ENCODE data around the gene ERBIN. TPM values are rescaled to one million over a fixed set of nuclear protein-coding genes. Genes with fewer than 3 reads are reported as not detected.

ERBIN gene
- total and polyA plus RNA-seq, 2 donors (not counting 1 experiment from before 2014, with no cell fraction given), result 69.1 to 127 TPM

DNA sequence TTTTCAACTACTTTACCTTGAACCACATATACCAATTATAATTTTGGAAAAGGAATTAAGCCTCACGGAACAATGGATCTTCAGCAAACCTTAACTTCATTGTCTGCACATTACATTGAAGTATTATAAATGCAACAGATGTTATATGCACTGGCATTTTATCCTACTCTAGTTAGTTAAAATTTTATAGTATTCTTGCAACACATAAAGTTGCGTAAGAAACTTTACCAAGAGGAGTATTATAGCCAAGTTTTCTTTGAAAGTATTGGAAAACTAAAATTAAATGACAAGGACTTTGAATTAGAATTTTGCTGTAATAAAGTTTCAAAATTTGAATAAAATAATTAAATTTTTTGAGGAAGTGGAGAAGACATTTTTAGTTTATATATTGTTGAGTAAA, 154.3 kb downstream of the ERBIN start:
- Histone ChIP-seq H3K9me3 (ENCODE audit: control insufficient read depth, insufficient read depth, low read depth, low read length) (no peaks in the 10 kb centered on the region), H3K27ac (ENCODE audit: insufficient read depth, low read length) (no peak overlapping the region), H3K79me2 (ENCODE audit: control insufficient read depth, insufficient read depth, low read length) (no peaks in the 10 kb centered on the region), H3K36me3 (ENCODE audit: control insufficient read depth, insufficient read depth, low read length) (no peaks in the 10 kb centered on the region), H3K4me2 (ENCODE audit: extremely low read depth, insufficient read depth, low read length) (no peak overlapping the region), H3K4me3 (replicated peaks in 1 of 4; ENCODE audit: control extremely low read depth in 1 of 4, insufficient read depth in 1 of 4, low read depth in 3 of 4, low read length in 4 of 4) (no peak overlapping the region), H3K9ac (ENCODE audit: insufficient read depth, low read length) (no peak overlapping the region), H3K4me1 (ENCODE audit: control insufficient read depth, extremely low read depth, insufficient read depth, low read length) (no peaks in the 10 kb centered on the region), H3K27me3 (ENCODE audit: control insufficient read depth, insufficient read depth, low read length) (no peaks in the 10 kb centered on the region), H4K20me1 (ENCODE audit: control insufficient read depth, extremely low read depth, insufficient read depth, low read length) (no peaks in the 10 kb centered on the region), H2AFZ (ENCODE audit: low read length) (no peak overlapping the region)
- peak in 1 of 2 donors; percentile 43 for DNase-seq (ENCODE audit: low read depth in 2 of 2)
- TF ChIP-seq, protein P1, sequence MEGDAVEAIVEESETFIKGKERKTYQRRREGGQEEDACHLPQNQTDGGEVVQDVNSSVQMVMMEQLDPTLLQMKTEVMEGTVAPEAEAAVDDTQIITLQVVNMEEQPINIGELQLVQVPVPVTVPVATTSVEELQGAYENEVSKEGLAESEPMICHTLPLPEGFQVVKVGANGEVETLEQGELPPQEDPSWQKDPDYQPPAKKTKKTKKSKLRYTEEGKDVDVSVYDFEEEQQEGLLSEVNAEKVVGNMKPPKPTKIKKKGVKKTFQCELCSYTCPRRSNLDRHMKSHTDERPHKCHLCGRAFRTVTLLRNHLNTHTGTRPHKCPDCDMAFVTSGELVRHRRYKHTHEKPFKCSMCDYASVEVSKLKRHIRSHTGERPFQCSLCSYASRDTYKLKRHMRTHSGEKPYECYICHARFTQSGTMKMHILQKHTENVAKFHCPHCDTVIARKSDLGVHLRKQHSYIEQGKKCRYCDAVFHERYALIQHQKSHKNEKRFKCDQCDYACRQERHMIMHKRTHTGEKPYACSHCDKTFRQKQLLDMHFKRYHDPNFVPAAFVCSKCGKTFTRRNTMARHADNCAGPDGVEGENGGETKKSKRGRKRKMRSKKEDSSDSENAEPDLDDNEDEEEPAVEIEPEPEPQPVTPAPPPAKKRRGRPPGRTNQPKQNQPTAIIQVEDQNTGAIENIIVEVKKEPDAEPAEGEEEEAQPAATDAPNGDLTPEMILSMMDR (conservative IDR thresholded peaks at IDR 0.05 in 1 of 2, IDR thresholded peaks at IDR 0.05 in 1 of 2; ENCODE audit: low read depth in 1 of 2, low read length in 2 of 2), result no peak
- no peak for TF ChIP-seq EZH2 (IDR thresholded peaks at IDR 0.05; ENCODE audit: low read length, missing control alignments)

DNA sequence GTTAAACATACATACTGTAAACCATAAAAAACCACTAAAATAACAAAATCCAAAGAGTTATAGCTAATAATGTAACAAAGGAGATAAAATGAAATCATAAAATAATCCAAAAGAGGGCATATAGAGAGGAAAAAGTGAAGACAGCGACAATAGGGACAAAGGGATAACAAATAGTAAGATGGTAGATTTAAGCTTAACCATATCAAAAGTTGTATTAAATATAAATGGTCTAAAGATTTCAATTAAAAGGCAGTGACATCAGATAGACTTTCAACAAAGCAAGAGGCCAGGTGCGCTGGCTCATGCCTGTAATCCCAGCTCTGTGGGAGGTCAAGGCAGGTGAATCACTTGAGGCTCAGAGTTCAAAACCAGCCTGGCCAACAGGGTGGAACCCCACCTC, 163.0 kb downstream of the ERBIN start:
- no peaks in the 10 kb centered on the region for H3K79me2 ChIP-seq (ENCODE audit: control insufficient read depth, insufficient read depth, low read length)
- TF ChIP-seq EZH2 (IDR thresholded peaks at IDR 0.05; ENCODE audit: low read length, missing control alignments), result no peak
- TF ChIP-seq, protein P1 (conservative IDR thresholded peaks at IDR 0.05 in 1 of 2, IDR thresholded peaks at IDR 0.05 in 1 of 2; ENCODE audit: low read depth in 1 of 2, low read length in 2 of 2), result no peak
- H3K4me1 ChIP-seq (ENCODE audit: control insufficient read depth, extremely low read depth, insufficient read depth, low read length), result no peaks in the 10 kb centered on the region
- H3K9ac ChIP-seq (ENCODE audit: insufficient read depth, low read length), result no peak overlapping the region
- no peak overlapping the region for H3K4me2 ChIP-seq (ENCODE audit: extremely low read depth, insufficient read depth, low read length)
- no peak overlapping the region for H3K4me3 ChIP-seq (replicated peaks in 1 of 4; ENCODE audit: control extremely low read depth in 1 of 4, insufficient read depth in 1 of 4, low read depth in 3 of 4, low read length in 4 of 4)
- no peak overlapping the region for H3K27ac ChIP-seq (ENCODE audit: insufficient read depth, low read length)
- no peaks in the 10 kb centered on the region for H3K27me3 ChIP-seq (ENCODE audit: control insufficient read depth, insufficient read depth, low read length)
- H4K20me1 ChIP-seq (ENCODE audit: control insufficient read depth, extremely low read depth, insufficient read depth, low read length), result no peaks in the 10 kb centered on the region
- H3K9me3 ChIP-seq (ENCODE audit: control insufficient read depth, insufficient read depth, low read depth, low read length), result no peaks in the 10 kb centered on the region
- no peak for DNase-seq (ENCODE audit: low read depth in 2 of 2)
- no peak overlapping the region for H2AFZ ChIP-seq (ENCODE audit: low read length)
- peaks cover 4% of the 10 kb centered on the region for H3K36me3 ChIP-seq (ENCODE audit: control insufficient read depth, insufficient read depth, low read length)

DNA sequence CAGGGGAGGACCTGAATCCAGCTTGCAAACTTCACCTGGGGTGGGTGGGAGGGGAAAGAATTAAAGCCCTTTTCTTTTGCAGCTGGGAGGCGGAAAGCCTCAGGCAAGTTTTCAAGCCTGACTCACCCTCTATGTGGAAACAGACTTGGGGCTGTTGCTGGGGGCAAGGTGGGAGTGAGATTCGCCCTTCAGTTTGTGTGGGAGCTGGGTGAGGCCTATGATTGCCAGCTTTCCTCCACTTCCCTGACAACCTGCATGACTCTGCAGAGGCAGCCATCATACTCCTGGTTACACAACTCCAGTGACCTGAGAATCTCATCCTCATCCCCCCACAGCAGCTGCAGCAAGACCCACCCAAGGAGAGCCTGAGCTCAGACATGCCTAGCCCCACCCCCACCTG, 174.5 kb downstream of the ERBIN start:
- Histone ChIP-seq H3K4me1 (ENCODE audit: control insufficient read depth, extremely low read depth, insufficient read depth, low read length) (no peaks in the 10 kb centered on the region), H3K27ac (ENCODE audit: insufficient read depth, low read length) (no peak overlapping the region), H3K9ac (ENCODE audit: insufficient read depth, low read length) (no peak overlapping the region), H3K36me3 (ENCODE audit: control insufficient read depth, insufficient read depth, low read length) (no peaks in the 10 kb centered on the region), H3K27me3 (ENCODE audit: control insufficient read depth, insufficient read depth, low read length) (no peaks in the 10 kb centered on the region), H3K79me2 (ENCODE audit: control insufficient read depth, insufficient read depth, low read length) (no peaks in the 10 kb centered on the region), H3K4me2 (ENCODE audit: extremely low read depth, insufficient read depth, low read length) (no peak overlapping the region), H4K20me1 (ENCODE audit: control insufficient read depth, extremely low read depth, insufficient read depth, low read length) (no peaks in the 10 kb centered on the region), H3K4me3 (replicated peaks in 1 of 4; ENCODE audit: control extremely low read depth in 1 of 4, insufficient read depth in 1 of 4, low read depth in 3 of 4, low read length in 4 of 4) (no peak overlapping the region), H3K9me3 (ENCODE audit: control insufficient read depth, insufficient read depth, low read depth, low read length) (no peaks in the 10 kb centered on the region), H2AFZ (ENCODE audit: low read length) (no peak overlapping the region)
- TF ChIP-seq, protein P1 (conservative IDR thresholded peaks at IDR 0.05 in 1 of 2, IDR thresholded peaks at IDR 0.05 in 1 of 2; ENCODE audit: low read depth in 1 of 2, low read length in 2 of 2), result no peak
- no peak for TF ChIP-seq EZH2 (IDR thresholded peaks at IDR 0.05; ENCODE audit: low read length, missing control alignments)
- DNase-seq (ENCODE audit: low read depth in 2 of 2), result no peak

Measured in fibroblast of lung (primary cell).